ENCODE results near the gene PXN.

DNA sequence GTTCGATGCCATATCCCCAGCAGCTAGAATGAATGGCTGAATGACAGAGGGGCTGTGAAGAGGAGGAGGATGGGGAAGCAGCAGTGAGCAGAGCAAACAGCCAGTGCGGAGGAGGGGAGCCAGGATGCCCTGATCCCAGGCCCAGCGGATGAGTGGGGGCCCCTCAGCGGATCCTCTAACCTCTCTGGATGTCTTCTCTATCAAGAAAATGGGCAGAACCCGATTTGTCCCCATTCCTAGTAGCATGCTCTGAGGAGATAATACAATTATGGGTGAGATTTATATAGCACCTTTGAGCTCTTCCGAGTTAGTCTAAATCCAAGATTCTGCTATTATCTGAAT lies 34.6 kb downstream of the PXN start:
- TF ChIP-seq, protein P1, sequence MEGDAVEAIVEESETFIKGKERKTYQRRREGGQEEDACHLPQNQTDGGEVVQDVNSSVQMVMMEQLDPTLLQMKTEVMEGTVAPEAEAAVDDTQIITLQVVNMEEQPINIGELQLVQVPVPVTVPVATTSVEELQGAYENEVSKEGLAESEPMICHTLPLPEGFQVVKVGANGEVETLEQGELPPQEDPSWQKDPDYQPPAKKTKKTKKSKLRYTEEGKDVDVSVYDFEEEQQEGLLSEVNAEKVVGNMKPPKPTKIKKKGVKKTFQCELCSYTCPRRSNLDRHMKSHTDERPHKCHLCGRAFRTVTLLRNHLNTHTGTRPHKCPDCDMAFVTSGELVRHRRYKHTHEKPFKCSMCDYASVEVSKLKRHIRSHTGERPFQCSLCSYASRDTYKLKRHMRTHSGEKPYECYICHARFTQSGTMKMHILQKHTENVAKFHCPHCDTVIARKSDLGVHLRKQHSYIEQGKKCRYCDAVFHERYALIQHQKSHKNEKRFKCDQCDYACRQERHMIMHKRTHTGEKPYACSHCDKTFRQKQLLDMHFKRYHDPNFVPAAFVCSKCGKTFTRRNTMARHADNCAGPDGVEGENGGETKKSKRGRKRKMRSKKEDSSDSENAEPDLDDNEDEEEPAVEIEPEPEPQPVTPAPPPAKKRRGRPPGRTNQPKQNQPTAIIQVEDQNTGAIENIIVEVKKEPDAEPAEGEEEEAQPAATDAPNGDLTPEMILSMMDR (IDR thresholded peaks at IDR 0.05) = no peak
- TF ChIP-seq ZFX (IDR thresholded peaks at IDR 0.05; ENCODE audit: borderline replicate concordance) = no peak
